ENCODE measurements around the gene ANKS6. TPM values are rescaled to one million over a fixed set of nuclear protein-coding genes. Genes with fewer than 3 reads are reported as not detected.

ANKS6 gene
- polyA plus RNA-seq, 1 donor from 2014 or later = 16.6 TPM

DNA sequence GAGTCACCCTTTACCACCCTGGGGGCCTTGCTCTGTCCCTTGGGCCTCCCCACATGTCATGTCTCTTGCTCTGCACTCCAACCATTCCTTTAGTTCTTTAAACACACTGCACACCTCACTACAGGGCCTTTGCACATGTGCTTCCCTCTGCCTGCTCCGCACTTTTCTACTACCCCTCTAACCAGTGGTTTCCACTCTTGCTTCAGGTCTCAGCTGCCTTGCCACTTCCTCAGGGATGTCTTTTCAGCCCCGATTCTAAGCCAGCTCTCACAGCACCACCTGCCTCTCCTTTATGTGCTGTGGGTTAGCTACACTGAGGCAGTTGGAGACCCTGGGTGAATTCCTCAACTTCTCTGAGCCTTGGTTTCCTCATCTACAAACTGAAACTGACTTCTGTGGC is 53.0 kb downstream of the ANKS6 start:
- Histone ChIP-seq H2AFZ (ENCODE audit: low read depth, low read length) (no peak overlapping the region), H3K27ac (ENCODE audit: low read length) (no peak overlapping the region), H3K27me3 (ENCODE audit: insufficient read depth, low read depth, low read length) (no peaks in the 10 kb centered on the region), H3K9ac (ENCODE audit: low read length) (no peak overlapping the region), H3K36me3 (ENCODE audit: insufficient read depth, low read length) (no peaks in the 10 kb centered on the region), H3K79me2 (replicated peaks; ENCODE audit: insufficient read depth, low read length) (no peaks in the 10 kb centered on the region), H3K4me2 (ENCODE audit: low read length) (no peak overlapping the region), H3K4me3 (ENCODE audit: low read length) (no peak overlapping the region), H3F3A (ENCODE audit: insufficient read depth, low read length, poor library complexity, severe bottlenecking) (no peaks in the 10 kb centered on the region), H3K9me3 (ENCODE audit: low read length) (no peaks in the 10 kb centered on the region), H3K9me2 (ENCODE audit: insufficient read depth, low read length) (no peaks in the 10 kb centered on the region), H4K20me1 (ENCODE audit: insufficient read depth) (no peaks in the 10 kb centered on the region)
- no peak for TF ChIP-seq EZH2 (IDR thresholded peaks at IDR 0.05; ENCODE audit: borderline replicate concordance, insufficient read depth, low read length, poor library complexity, severe bottlenecking)
- no peak for TF ChIP-seq RAD21 (conservative IDR thresholded peaks at IDR 0.05)
- TF ChIP-seq EP300 (conservative IDR thresholded peaks at IDR 0.05; ENCODE audit: poor library complexity, severe bottlenecking) = no peak
- TF ChIP-seq TAF1 (IDR thresholded peaks at IDR 0.05; ENCODE audit: low read depth) = no peak
- TF ChIP-seq, protein P1, sequence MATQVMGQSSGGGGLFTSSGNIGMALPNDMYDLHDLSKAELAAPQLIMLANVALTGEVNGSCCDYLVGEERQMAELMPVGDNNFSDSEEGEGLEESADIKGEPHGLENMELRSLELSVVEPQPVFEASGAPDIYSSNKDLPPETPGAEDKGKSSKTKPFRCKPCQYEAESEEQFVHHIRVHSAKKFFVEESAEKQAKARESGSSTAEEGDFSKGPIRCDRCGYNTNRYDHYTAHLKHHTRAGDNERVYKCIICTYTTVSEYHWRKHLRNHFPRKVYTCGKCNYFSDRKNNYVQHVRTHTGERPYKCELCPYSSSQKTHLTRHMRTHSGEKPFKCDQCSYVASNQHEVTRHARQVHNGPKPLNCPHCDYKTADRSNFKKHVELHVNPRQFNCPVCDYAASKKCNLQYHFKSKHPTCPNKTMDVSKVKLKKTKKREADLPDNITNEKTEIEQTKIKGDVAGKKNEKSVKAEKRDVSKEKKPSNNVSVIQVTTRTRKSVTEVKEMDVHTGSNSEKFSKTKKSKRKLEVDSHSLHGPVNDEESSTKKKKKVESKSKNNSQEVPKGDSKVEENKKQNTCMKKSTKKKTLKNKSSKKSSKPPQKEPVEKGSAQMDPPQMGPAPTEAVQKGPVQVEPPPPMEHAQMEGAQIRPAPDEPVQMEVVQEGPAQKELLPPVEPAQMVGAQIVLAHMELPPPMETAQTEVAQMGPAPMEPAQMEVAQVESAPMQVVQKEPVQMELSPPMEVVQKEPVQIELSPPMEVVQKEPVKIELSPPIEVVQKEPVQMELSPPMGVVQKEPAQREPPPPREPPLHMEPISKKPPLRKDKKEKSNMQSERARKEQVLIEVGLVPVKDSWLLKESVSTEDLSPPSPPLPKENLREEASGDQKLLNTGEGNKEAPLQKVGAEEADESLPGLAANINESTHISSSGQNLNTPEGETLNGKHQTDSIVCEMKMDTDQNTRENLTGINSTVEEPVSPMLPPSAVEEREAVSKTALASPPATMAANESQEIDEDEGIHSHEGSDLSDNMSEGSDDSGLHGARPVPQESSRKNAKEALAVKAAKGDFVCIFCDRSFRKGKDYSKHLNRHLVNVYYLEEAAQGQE (IDR thresholded peaks at IDR 0.05; ENCODE audit: borderline replicate concordance) = no peak
- no peak for TF ChIP-seq POLR2AphosphoS5 (IDR thresholded peaks at IDR 0.05)
- no peak for TF ChIP-seq CTCF (IDR thresholded peaks at IDR 0.05; ENCODE audit: poor library complexity, severe bottlenecking)
- no peak for TF ChIP-seq MXI1 (conservative IDR thresholded peaks at IDR 0.05; ENCODE audit: poor library complexity, severe bottlenecking)
- TF ChIP-seq SMC3 (conservative IDR thresholded peaks at IDR 0.05; ENCODE audit: poor library complexity) = no peak

GRCh38 chr9:98742325-98743280 is 53.8 kb downstream of the ANKS6 start:
- Histone ChIP-seq H3F3A (ENCODE audit: insufficient read depth, low read length, poor library complexity, severe bottlenecking) (no peaks in the 10 kb centered on the region), H3K36me3 (ENCODE audit: insufficient read depth, low read length) (no peaks in the 10 kb centered on the region), H4K20me1 (ENCODE audit: insufficient read depth) (no peaks in the 10 kb centered on the region), H3K9me2 (ENCODE audit: insufficient read depth, low read length) (no peaks in the 10 kb centered on the region), H3K9me3 (ENCODE audit: low read length) (no peaks in the 10 kb centered on the region), H3K27ac (ENCODE audit: low read length) (no peak overlapping the region), H3K9ac (ENCODE audit: low read length) (no peak overlapping the region), H2AFZ (ENCODE audit: low read depth, low read length) (no peak overlapping the region), H3K79me2 (replicated peaks; ENCODE audit: insufficient read depth, low read length) (no peaks in the 10 kb centered on the region), H3K27me3 (ENCODE audit: insufficient read depth, low read depth, low read length) (no peaks in the 10 kb centered on the region), H3K4me2 (ENCODE audit: low read length) (no peak overlapping the region), H3K4me3 (ENCODE audit: low read length) (no peak overlapping the region)
- TF ChIP-seq CTCF (IDR thresholded peaks at IDR 0.05; ENCODE audit: poor library complexity, severe bottlenecking) (no peak), RAD21 (conservative IDR thresholded peaks at IDR 0.05) (no peak), POLR2AphosphoS5 (IDR thresholded peaks at IDR 0.05) (no peak), MXI1 (conservative IDR thresholded peaks at IDR 0.05; ENCODE audit: poor library complexity, severe bottlenecking) (no peak)
- TF ChIP-seq, protein P1 (IDR thresholded peaks at IDR 0.05; ENCODE audit: borderline replicate concordance) = no peak

Data from neural cell (in vitro differentiated cells).